HG02759 (cell line): ENCODE measurements around the gene MYO18B.

Experiments
- ATAC-seq: cut with Tn5 transposase; IDR thresholded peaks from one replicate; pipeline ENCODE4 v1.9.1; 2021; ENCODE audit warnings: mild to moderate bottlenecking, moderate library complexity; ENCODE audit not compliant: unreplicated experiment

MYO18B gene

DNA sequence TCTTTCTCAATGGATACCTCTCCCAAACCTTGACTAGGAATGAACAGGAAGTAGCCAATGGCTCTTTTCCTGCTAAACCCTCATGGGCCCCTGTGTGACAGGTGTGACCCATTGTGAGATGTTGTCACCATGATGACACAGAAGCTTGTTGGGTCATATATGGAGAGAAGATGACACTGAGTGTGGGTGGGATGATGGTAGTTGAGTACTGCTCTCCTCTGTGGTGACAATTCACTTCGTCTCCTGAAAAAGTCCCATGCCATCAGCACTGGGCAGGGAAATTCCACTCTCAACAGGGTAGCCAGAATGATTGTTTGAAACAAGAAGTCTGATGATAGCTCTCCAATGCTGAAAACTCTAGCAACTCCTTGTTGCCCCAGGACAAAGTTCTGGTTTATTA, 333.3 kb downstream of the MYO18B start:
- ATAC-seq: no peak

DNA sequence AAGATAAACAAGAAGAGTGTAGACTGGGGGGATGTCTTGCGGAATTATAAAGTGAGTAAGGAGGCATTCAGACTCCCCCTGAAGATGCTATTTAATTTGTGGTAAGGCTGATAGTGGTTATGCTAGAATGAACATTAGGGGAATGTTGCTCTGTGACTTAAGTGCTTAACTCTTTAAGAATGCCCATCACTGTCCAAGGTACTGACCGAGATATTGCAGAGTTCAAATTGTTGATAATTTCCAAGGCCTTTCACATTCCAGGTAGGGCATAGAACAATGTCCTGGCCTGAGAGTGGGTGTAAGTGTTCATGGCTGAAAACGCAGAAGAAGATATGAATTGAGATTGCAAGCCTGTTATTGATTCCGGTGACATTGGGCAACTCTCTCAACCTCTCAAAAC, 337.0 kb downstream of the MYO18B start:
- no peak for ATAC-seq
